HG02610 (cell line): ENCODE measurements around the gene PPP1R13B.

Experiments used
- ATAC-seq: cut with Tn5 transposase; IDR thresholded peaks from one replicate; pipeline ENCODE4 v1.9.1; 2021; ENCODE audit warnings: mild to moderate bottlenecking, moderate library complexity; ENCODE audit not compliant: unreplicated experiment

Gene PPP1R13B

DNA sequence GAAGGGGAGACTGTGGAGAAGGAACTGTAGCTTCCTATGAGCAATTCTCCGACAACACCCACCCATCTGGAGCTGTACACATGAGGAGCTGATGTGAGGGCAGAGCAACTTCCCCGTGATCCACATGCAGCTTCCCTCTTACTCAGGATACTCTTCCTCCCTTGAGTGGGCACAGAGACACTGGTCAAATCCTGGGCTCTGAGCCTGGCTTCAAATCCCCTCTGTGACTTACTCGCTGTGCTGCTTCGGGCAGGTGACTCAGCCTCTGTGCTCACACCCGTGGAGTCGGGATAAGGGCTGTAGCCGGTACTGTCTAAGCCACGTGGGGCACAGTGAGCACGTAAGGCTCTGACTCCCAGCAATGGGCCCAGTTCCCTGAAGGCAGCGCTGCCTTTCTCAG is 100.7 kb downstream of the PPP1R13B start:
- ATAC-seq: no peak

DNA sequence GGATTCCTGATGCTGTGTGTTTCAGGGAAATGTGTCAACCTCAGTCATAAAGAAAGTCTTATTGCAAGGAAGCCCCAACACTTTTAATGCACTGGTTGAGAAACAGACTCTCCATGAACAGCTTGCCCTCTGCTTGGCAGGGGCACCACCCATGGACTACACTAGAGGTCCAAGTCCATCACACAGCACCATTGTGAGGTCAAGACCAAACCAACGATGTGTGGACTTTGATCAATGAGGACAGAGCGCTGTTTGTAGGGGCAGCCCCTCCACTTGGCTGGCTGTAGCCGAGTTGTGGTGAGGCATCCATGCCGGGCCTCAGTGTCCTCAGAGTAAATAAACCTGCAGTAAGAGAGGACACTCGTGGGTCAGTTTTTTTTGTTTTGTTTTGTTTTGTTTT is 102.0 kb downstream of the PPP1R13B start:
- no peak for ATAC-seq

DNA sequence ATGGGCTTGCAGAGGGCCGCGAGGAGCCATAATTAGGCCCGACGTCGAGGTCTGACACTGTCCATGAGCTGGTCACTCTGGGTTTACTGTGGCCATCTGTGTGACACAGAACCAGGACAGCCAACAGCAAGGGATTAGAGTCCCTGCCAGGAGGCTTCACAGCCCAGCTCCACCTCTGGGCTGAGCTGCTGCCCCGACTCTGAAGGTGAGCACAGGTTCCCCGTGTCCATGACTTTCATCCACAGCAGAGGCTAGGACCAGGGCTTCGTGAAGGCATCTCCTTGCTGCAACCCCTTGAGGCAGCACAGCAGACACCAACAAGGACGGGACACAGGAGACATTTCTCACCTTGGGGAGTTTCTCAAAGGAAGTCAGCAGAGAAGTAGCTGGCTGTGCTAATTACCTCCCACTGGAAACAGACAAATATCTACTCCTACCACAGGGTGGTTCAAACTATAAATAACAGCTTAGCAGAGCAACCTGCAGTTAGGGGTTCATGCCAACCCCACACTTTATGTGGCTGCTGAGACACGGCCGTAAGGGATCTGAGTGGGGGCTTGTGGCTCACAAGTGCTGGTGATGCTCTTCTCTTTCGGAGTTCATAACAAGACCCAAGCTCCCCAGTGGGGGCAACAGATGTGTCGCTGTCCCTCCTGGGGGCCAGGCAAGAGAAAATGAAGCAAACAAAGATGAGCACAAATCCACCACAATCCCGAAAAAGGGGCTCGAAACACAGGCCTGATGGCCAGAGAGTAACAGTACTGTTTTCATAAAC is 102.6 kb downstream of the PPP1R13B start:
- ATAC-seq: no peak

DNA sequence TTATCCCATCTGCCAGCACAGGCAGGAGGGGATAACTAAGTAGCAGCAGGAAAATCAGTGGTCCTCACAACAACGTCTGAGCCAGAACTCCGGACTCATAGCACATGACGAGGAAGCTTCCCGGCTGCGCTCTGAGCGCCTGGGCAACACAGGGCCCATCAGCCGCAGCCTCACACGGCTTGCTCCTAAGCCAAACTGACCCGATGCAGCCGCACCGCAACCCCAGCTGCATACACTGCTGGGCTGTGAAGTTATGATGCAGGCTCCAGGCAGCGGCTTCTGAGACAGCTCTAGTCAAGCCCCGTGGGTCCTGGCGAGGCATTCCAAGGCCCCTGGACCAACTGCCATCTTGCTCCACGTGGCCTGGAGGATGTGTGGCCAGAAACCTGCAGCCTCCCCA is 103.7 kb downstream of the PPP1R13B start:
- no peak for ATAC-seq

DNA sequence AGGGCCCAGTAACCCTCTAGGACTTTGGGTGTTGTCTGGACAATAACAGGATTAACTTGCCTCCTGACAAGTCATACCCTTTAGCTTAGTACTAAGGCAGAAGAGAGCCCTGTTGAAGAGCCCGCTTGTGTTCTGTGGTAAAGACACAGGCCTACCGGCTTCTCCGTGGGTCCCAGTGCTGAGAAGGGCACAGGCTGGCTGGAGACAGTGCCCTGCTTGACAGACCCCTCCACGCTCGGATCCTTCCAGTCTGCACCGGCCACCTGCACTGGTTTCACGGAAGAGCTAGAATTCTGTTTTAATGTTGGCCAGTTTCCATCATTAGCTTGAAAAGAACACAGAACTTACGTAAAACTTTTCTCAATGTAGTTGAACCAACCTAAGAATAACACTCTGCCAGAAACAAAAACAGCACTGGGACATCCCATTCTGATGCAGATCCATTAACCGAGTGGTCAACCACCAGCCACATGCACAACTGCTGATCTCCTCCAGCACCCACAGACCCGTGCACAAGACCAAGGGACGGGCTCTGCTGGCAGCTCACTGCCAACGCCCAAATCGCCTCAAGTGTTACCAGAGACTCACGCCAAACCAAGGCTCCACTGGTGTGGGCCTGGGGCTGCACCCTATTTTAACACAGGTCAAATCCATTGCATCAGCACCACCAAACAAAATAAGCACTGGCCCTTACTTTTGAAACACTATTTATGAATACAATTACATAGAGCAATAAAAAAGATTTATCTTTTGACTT is 104.7 kb downstream of the PPP1R13B start:
- no peak for ATAC-seq

DNA sequence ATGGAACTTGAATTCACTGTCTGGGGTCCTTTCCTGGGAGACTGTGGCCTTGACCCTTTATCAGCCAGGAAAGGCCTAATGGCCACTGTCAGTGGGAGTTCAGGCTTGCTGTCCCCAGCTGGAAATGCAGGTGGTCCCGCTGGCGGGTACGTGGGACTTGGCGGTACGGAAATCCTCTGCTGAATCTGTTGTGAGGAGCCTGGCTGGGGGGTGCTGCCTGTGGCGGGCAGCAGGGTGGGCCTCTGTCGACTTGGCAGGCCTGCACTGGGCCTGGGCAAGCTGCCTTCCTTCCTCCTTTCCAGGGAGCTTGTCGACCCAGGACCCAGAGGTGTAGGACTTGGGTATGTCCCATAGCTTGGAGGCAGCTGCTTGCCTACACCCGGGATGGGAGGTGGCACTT is 105.5 kb downstream of the PPP1R13B start:
- no peak for ATAC-seq

DNA sequence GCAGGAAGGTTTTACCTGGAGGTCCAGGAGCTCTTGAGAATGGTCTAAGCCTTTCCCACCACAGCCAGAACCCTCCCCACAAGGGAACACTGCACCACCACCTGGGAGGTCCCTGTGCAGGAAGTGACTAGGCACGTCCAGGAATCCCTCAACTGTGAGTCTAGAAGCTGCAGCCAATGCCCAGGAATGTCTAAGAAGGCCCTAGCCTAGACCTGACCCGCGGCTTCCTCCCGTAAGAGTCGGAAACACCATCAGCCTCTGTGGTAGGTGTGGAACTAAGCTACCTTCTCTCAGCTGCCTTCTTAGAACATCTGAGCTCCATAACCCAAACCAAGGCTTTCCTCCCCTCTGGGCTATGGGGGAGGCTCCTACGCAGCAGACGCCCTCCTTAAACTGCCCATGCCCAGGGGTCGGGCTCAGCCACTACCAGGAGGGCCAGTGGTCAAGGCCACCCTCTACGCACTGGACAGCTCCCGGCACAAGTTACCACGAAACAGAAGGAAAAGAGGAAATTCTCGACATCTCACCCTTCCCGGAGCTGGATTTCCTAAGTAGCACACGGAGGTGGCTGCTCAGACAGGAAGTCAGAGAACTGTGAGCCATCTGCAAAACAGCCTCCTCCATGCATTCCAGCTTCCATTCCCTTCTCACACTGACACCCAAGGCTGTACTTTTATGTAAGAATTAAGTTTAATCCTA is 106.2 kb downstream of the PPP1R13B start:
- ATAC-seq: no peak

DNA sequence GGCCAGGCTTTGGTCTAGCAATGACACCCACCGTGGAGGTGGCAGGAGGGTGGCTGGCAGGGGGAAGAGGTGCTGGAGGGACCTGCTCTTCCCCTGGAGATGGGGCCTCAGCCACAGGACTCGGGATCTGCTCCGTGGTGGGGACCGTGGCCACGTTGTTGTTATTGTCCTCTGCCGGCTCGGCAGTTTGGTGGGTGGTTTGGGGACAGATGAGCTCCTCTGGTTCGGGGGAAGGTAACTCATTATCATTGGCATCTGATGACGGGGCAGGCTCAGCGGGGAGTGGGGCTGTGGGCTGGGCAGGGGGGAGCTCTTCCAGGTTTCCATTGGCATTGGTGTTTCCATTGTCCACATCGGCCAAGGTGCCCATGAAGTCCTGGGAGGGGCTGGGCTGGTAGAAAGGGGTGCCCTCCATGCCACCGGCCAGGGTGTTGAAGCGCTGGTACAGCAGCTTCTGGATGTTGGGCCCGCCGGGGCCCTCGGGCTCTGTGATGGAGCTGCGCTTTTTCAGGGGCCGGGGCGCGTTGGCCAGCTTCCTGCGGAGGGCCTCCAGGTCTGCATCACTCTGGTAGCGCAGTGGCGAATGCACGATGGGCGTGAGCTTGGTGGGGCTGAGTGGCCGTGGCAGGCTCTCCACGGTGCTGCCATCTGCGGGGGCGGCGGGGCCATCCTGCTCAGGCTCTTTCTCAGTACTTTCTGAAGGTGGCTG is 107.4 kb downstream of the PPP1R13B start:
- no peak for ATAC-seq

DNA sequence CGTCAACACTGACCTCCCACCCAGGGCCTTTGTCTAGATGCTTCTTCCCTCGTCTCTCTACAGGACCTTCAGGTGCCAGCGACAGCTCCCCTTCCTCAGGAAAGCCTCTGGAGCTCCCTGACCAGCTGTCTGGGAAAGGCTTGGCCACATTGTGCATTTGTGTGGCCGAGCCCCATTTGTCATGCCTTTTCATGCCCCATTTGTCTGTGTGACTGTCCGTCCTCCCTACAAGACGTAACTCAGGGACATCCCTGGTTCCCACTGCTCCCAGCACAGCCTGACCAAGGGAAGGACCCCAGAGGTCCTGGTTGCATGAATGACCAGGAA is 107.9 kb downstream of the PPP1R13B start:
- no peak for ATAC-seq

DNA sequence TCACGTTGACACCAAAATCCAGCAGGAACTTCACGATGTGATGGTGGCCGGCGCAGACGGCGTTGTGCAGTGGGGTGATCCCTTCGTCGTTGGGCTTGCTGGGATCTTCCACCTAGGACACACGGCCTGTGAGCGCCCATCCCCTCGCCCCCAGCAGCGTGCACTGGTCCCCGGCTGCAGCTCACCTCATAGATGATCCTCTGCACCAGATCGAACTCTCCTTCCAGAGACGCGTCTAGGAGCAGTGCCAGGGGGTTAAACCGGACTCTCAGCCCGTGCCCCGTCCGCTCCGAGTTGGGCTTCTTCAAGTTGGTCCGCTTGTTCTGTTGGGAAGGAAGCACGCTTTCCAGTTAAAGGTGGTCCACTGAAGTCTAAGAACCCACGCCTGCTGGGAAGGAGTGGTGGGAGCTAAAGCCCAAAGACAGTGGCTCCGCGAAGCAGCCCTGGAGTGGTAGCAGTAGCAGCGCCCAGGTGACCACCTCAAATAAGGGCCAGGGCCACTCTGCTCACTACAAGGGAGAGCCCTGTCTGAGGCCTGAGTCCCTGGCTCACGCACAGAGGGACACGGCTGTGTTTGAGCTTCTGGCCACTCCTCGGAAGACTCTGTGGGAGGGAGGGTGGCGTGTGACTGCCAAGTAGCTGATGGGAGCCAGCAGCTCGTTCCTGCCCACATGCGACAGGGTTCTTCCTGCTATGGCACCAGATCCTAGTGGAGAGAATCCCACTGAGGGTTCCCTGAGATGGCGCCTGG is 108.5 kb downstream of the PPP1R13B start:
- ATAC-seq: no peak

DNA sequence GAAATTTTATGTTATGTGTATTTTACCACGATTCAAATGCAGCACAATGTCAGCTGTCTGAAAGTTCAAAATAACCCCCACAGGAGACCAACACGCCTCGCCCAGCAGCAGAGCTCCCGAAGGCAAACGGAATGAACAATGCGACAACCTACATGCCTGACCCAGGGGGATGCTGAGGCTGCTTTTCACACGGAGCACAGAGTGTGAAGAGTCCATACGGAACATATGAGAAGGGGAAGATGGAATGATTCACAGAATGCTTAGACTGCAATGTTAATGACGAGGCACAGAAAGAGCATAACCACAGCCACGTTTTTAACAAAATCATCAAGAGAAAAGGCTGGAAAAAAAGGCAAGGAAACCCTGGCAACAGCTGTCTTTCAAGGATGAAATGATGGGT is 109.2 kb downstream of the PPP1R13B start:
- no peak for ATAC-seq

DNA sequence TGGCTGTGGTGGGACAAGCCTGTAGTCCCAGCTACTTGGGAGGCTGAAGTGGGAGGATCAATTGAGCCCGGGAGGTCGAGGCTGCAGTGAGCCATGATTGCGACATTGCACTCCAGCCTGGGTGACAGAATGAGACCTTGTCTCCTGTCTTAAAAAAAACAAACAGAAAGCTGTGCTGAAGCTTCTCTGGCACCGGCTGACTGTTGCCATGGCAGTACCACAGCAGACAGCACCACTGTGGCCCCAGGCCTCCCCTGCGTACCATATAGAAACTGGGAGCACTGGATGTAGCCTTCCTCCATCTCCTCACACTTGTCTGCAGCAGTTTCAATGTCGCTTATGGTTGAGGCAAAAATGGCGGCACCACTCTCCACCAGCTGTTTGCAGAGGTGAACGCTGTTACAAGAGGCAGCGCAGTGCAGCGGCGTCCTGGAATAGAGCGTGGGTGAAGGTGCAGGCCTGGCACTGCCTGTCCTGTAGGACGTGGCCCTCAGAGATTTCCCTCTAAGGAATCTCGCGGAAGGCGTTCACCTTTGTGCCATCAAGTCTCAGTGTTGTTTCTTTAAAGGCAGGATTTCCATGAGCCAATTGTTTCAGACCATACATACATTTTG is 109.8 kb downstream of the PPP1R13B start:
- no peak for ATAC-seq

DNA sequence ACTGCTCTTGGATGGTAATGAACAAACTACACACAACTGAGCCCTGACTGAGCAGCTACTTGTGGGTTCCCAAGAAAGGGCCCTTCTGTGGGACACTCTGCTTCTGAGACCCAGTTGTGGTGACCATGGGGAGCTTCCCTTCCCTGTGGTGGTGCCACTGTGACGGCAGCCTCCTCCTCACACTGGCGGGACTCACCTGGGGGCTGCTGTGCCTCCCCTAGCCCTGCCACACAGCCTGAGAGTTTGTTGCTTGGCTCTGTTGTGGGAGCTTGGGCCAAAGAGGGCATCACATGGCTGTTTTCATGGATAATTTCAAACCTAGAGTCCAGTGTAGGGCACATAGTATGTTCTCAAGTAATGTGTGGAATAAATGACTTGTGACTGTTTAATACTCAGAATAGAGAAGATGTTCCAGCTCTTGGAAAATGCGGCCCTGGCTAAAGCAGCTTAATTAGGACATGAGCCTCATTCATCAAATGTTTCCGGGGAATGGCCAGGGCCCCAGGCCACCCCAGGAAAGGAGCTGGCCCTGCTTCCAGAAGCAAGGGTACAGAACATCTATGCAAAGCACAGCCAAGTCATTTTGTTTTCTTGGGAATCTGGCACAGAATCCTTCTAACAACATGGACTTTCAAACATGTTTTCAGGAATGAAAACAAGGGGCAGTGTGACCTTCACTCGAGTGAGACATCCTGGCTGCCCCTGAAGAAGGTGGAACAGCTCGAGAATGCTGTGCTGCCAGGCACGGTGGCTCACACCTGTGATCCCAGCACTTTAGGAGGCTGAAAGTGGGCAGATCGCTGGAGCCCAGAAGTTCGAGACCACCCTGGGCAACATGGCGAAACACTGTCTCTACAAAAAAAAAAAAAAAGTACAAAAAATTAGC is 110.6 kb downstream of the PPP1R13B start:
- no peak for ATAC-seq

DNA sequence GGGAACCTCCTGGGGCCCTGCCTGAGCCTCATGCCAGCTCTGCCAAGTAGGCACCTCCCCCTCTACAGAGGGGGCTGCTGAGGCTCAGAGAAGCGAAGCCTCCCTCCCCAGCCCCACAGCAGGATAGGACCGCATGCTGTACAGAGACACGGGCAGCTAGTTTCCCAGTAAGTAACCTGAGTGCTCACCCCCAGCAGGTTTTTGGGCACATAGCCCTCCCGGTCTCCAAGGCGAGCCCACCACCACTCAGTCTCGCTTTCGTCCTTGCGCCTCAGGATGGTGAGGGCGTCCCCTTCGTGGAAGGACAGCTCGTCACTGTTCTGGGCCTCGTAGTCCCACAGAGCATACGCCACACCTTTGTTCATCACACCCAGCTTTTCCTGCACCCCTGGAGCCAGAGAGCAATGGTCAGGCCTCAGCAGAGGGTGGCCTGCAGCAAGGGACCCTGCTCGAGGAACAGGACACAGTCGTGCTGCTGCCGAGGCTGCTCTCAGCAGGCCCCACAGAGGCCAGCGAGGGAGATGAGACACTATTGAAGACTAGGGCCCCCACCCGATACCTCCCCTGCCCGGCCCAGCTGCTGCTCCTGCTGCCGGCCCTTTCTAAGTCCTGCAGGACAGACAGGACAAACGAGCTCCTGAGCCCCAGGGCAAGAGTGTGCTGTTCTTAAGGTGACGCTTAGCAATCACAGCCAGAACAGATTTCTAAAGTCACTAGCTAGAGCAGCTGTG is 111.4 kb downstream of the PPP1R13B start:
- no peak for ATAC-seq

DNA sequence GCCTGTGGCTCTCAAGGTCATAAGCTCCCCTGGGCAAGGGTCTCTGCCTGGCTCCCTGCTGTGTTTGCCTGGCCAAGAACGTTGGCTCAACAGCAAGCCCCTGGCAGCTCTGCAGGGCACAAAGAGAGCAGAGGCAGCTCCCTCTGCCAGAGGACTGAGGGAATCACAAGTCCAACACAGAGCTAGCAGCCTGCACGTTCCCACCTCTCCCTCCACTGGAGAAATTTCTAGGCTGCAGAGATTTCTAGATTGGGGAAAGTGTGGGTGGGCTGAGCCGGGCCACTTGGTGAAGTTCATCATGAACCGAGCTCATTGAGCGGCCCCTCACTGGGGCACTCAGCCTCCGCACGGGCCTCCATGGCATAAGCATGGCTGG is 111.9 kb downstream of the PPP1R13B start:
- no peak for ATAC-seq

DNA sequence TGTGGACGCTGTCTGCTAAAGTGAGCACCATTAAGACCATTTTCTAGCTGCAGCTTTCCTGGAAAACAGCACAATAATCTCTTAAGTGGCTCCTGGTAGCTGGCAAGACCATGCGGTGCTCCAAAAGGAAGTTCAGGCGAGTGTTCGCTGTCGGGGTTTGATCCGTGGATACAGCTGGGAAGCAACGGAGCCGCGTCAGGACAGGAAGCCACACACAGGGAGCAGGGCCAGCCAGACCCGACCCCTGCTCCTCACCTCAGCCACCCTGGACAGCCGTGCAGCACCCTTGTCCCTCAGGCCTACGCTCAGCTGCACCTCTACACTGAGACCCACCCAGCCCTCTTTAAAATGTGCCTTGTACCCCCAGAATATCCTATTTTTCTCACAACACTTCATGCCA is 112.4 kb downstream of the PPP1R13B start:
- ATAC-seq: no peak

DNA sequence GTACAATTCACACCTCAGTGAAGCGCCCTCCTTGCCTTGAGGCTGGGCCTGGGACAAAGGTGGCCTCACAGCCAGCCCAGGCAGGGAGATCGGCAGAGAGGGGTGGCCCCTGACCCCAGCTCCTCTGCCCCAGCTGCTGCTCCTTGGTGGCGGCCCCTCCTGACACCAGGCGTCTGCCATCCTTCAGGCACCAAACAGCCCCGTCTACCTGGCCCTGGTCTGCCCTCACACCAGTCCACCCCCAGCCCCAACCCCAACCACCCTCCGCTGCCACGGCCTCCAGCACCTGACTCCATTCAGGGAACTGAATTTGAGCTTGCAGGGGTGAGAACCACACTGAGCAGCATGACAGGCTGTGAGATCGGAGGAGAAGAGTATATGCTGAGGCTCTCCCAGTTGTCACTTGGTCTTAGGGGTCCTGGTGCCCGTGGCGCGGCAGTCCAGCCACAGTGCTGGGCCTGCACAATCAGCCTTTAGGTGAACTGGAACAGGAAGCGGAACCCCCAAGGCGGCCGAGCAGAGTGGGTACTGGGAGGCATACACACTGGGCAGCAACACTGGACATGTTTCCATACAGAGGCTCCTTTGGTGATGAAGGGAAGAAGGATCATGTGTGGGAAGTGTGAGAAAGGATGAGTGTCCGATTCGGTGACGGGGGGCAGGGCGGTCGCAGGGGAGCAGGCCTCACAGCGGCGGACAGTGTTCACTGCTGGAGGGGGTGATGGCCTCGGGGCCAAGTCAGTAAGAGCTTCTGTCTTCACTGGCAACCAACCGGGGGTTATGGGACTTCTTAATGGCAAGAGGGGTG is 113.1 kb downstream of the PPP1R13B start:
- no peak for ATAC-seq

DNA sequence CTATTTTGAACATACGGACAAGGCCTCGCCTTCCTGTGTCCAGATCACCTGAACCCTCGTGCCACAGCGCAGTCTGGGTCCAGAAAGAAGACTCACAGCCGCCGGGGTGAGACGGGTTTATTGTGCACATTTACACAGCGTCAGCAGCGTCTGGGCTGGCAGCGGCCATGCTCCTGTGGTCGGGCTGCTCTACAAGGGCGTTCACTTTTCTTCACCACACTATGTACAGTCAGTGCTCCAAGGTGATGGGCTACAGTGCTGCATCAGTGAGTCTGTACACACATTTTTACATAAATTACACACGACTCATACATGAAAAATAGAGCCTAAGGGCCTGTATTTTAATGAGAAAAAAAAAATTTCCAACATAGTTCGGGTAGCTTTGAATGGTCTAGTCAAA is 113.7 kb downstream of the PPP1R13B start:
- no peak for ATAC-seq
